GM15510 (cell line): ENCODE data around the gene ZFP62.

Experiments
- POLR2A ChIP-seq: IDR thresholded peaks from 3 replicates; pipeline ENCODE4 v1.6.1; 2011; ENCODE audit warnings: borderline replicate concordance; ENCODE audit not compliant: insufficient read length; ENCODE audit errors: extremely low read depth

Gene ZFP62

GRCh38 chr5:180848265-180848664, 12.8 kb downstream of the ZFP62 start:
- no peak for TF ChIP-seq POLR2A

DNA sequence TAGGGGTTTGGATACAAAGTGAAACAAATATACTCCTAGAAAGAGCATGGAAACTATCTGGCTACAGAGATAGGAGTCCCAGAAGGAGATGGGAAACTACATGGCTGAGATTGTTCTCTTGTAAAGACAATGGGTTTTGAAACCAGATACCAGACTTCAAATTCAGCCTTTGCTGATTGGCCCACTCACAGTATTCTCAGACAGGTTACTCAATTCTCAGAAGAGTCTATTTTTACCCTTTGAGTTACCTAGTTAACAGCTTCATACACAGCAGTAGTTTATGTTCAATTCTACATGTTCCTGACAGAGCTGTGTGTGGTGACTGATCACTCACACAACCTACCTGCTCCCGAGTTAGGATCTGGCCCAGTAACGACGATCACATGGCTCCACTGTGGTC, 14.1 kb downstream of the ZFP62 start:
- TF ChIP-seq POLR2A: no peak

- no peak for TF ChIP-seq POLR2A
Observed at GRCh38 chr5:180844858-180845257, 16.2 kb downstream of the ZFP62 start.

DNA sequence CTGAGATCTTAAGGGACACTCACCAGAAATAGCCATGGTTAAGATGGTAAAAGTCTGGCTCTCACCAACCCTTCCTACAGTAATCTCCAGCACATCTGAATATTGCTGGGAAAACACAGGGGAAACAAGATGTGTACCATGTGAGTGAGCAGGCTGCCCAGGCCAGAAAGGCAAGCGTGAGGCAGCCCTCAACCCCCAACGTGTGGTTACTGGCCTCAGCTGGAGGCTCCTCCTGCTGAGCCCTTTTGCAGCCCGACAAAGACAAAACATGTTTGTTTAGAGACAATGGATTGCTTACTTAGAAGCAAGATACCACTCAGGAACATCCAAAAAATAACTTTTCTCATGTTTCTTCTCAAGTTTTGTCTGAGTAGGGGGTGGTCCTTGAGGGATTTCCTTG, 16.6 kb downstream of the ZFP62 start:
- no peak for TF ChIP-seq POLR2A

GRCh38 chr5:180839935-180840334, 21.1 kb downstream of the ZFP62 start:
- no peak for TF ChIP-seq POLR2A

- no peak for TF ChIP-seq POLR2A
Observed at GRCh38 chr5:180839227-180839626, 21.8 kb downstream of the ZFP62 start.

DNA sequence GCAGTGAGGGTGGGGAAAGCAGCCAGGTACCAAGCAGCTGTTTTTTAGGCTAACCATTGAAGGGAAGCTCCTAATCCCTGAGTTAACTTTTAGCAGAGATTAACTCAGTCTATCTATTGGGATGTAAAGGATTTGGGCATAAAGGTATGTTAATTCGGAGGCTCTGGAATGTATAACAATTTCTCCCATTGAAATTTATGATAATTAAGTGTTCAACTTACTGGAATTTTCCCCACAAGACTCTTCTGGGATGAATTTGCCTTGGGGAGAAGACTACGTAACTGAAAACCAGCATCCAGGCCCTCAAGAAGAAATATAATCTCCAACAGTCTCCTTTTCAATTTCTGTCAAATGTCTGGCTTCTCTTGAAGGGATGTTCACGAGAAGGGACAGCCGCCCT, 23.6 kb downstream of the ZFP62 start:
- no peak for TF ChIP-seq POLR2A

GRCh38 chr5:180832638-180833068, 28.4 kb downstream of the ZFP62 start:
- TF ChIP-seq POLR2A: peak; percentile 18

DNA sequence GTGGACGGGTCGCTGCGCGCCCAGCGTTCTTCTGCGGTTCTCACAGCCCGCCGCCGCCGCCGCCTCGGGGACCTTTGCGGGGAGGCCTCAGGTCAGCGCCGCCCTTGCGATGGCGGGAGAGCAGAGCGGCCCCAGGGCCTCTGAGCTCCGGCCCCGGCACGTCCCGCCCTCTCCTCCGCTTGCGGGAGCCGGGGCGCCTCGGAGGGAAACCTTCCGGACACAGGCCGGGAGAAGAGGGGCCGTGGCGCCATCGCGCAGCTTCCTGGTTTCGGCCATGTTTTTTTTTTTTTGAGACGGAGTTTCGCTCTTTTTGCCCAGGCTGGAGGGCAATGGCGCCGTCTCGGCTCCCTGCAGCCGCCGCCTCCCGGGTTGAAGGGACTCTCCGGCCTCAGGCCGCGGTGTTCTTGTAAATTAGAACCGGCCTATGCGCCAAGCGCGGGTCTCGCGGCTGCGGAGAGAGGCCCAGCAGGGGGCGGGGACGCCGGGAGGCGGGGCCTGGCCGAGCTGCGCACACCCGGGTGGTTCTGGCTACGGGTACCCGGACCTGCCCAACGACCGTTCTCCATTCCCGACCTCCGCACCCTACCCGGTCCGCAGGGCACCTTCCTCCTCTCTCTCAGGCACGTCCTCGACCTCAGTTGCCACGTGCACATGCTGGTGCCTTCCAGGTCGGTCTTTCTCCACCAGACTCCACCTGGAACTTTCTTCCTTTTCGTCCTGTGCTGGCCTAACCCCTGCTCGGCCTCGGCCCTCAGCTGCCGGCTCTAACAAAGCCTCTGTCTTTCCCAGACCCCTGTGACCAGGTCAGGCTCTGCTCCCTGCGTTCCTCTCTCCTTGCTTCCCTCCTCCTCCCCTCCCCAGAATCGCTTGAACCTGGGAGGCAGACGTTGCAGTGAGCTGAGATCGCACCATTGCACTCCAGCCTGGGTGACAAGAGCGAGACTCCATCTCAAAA, 29.7 kb downstream of the ZFP62 start:
- peak; percentile 69 for TF ChIP-seq POLR2A

DNA sequence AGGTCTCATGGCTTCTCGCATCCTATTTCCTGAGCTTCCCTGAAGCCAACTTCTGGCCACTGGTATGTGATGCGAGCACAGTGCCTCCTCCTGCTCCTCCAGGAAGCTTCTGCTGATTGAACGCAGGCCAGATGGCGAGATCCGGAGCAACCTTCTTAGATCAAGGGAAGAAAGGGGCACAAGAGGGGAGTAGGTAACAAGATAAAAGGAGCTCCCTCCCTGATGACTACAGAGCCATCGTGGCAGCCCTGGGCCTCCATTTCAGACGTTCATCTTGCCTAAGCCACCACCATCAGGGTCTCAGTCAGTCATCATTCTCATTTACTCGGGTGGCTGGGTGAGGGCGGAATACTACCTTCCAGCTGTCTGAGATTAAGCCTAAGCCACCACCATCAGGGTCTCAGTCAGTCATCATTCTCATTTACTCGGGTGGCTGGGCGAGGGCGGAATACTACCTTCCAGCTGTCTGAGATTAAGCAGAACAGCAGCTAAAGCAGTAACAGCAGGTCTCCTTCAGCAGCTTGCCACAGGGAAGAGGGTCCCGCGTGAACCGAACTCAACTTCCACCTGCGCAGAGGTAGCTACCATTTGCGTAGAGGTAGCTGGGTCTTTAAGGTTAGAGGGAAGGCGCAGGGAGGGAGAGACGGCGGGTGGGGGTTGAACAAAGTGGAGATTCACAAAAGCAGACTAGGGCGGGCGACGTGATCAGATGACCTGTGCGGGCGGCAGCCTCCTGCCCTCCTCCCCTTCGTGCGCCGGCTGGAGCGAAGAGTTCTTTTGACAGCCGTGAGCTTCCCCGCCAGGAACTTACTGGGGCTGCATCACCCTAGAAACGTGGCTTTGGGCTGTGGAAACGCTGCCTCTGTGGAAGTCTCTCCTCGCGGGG, 30.6 kb downstream of the ZFP62 start:
- TF ChIP-seq POLR2A: peak; percentile 61

DNA sequence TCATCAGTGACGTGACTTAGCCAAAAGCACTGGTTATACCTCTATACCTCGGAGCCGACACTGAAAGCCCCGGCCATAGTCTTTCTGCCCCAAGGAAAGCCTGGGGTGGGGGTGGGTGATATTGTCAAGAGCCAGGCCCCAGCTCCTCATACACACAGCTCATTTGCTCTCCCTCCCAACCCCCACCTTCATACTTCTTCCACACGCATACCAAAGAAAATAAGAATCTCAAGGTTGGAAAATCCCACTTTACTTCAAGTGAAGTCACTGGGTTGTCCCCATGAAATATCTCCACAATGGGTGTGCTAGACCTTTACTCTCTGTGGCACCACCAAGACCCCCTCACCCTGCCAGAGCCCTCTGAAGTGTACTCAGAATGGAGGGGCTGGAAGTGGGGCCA, 31.4 kb downstream of the ZFP62 start:
- no peak for TF ChIP-seq POLR2A

- TF ChIP-seq POLR2A: no peak
Observed at GRCh38 chr5:180825768-180826525, 35.1 kb downstream of the ZFP62 start.

DNA sequence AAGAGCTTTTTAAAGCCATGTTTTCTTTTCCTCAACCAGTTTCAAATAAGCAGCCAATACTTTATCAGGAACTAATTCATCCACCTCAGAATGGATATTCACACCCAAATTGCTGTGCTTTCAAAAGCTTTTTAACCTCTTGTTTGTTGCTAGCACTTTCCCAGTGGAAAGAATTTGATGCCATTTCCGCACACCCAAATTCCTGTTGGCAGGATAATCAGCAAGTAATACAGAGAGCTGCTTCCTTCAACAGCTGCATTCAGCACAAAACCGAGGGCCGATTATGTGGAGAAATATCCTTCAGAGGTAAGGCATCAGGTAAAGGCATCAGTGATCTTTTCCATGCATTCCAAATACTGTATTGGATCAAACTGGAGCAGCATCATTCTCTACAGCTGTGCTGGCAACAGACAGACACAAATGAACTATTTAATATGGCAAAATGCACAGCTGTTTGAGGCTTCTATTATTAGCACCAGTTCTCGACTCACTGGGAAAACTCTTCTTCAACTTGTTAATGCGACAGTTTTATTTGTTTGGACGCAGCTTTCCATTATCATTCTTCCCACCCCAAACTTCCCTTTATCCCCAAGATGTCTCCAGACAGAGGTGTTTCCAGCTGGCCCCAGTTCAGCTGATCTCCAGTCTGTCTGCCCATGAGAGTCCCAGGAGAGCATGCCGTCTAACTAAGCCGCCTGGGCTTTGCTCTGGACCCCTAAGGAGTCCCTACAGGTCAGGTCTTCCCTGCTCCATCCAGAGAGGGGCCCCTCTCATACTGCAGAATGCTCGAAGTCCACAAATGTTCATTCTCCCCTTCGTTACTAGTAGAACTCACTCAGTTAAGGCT, 36.2 kb downstream of the ZFP62 start:
- no peak for TF ChIP-seq POLR2A

- TF ChIP-seq POLR2A: no peak
Observed at GRCh38 chr5:180823940-180824629, 37.0 kb downstream of the ZFP62 start.

DNA sequence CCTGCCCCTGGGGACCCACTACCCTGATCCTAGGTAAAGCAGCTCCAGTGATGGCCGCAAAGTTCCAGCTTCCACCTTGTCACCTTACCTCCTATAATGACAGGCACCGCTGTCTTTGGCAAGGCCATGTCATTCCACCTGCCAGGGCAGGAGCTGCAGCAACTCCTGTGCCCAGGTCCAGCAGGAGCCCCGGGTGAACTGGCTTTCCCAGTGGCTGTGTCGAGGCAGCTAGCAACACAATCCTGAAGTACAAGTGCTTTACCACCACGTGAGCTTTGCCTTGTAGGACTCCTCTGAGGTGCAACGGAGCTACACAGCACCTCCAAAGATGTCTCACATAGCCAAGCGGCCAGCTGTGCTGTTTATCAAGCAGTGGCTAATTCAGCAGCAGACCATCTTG, 37.7 kb downstream of the ZFP62 start:
- TF ChIP-seq POLR2A: no peak
